ENCODE measurements around the gene CDC25B.

The CDC25B gene

GRCh38 chr20:3777381-3777715, 18.8 kb upstream of the CDC25B start:
- Mint-ChIP-seq H3K27ac (peak overlapping the region; percentile 43), H3K36me3 (no peaks in the 10 kb centered on the region), H3K4me3 (peak overlapping the region; percentile 80), H3K9me3 (no peaks in the 10 kb centered on the region), H3K4me1 (peaks cover 48% of the 10 kb centered on the region)
- DNase-seq (ENCODE audit: low spot score in 2 of 2) (no peak), ATAC-seq (peak; percentile 62)

GRCh38 chr20:3777716-3778629, 18.1 kb upstream of the CDC25B start:
- Mint-ChIP-seq H3K4me3 (peak overlapping the region; percentile 80), H3K27ac (peak overlapping the region; percentile 43), H3K9me3 (no peaks in the 10 kb centered on the region), H3K4me1 (peaks cover 53% of the 10 kb centered on the region), H3K36me3 (no peaks in the 10 kb centered on the region)
- ATAC-seq (peak; percentile 89), DNase-seq (ENCODE audit: low spot score in 2 of 2) (peak; percentile 45 to 77)

GRCh38 chr20:3778976-3779375, 17.1 kb upstream of the CDC25B start:
- ATAC-seq (no peak), DNase-seq (ENCODE audit: low spot score in 2 of 2) (no peak)
- H3K36me3 Mint-ChIP-seq, result peaks cover 6% of the 10 kb centered on the region
- H3K9me3 Mint-ChIP-seq, result no peaks in the 10 kb centered on the region
- no peak overlapping the region for H3K27ac Mint-ChIP-seq
- H3K4me1 Mint-ChIP-seq, result peaks cover 61% of the 10 kb centered on the region
- H3K4me3 Mint-ChIP-seq, result peak overlapping the region; percentile 80

- no peak within 1 kb of the TSS for H3K27ac Mint-ChIP-seq
- peaks cover 20% of the 10 kb centered on the region for H3K36me3 Mint-ChIP-seq
- peak; percentile 52 for ATAC-seq
- H3K9me3 Mint-ChIP-seq, result no peaks in the 10 kb centered on the region
- peak in 1 of 2 donors; percentile 67 for DNase-seq (ENCODE audit: low spot score in 2 of 2)
- H3K4me1 Mint-ChIP-seq, result peaks cover 73% of the 10 kb centered on the region
- peak within 1 kb of the TSS; percentile 58 for H3K4me3 Mint-ChIP-seq
Measured at GRCh38 chr20:3781153-3781910, 14.8 kb upstream of the CDC25B start, which contains the start of gene SPEF1. TSS of gene SPEF1 (minus strand) at chr20:3781448. CDS start at chr20:3781287, 161 bp downstream.

- Mint-ChIP-seq H3K4me3 (no peak overlapping the region), H3K36me3 (peaks cover 20% of the 10 kb centered on the region), H3K27ac (no peak overlapping the region), H3K4me1 (peaks cover 68% of the 10 kb centered on the region), H3K9me3 (no peaks in the 10 kb centered on the region)
- ATAC-seq (no peak), DNase-seq (ENCODE audit: low spot score in 2 of 2) (no peak)
Measured at GRCh38 chr20:3782597-3782996, 13.5 kb upstream of the CDC25B start.

- Mint-ChIP-seq H3K27ac (peak overlapping the region; percentile 79), H3K36me3 (peaks cover 20% of the 10 kb centered on the region), H3K9me3 (no peaks in the 10 kb centered on the region), H3K4me1 (peaks cover 69% of the 10 kb centered on the region), H3K4me3 (no peak overlapping the region)
- ATAC-seq (no peak), DNase-seq (ENCODE audit: low spot score in 2 of 2) (no peak)
Measured at GRCh38 chr20:3783068-3783489, 13.0 kb upstream of the CDC25B start.

GRCh38 chr20:3783511-3784195, 12.5 kb upstream of the CDC25B start:
- peaks cover 20% of the 10 kb centered on the region for H3K36me3 Mint-ChIP-seq
- no peak for ATAC-seq
- no peaks in the 10 kb centered on the region for H3K9me3 Mint-ChIP-seq
- DNase-seq (ENCODE audit: low spot score in 2 of 2), result no peak
- H3K27ac Mint-ChIP-seq, result peak overlapping the region; percentile 79
- no peak overlapping the region for H3K4me3 Mint-ChIP-seq
- peaks cover 68% of the 10 kb centered on the region for H3K4me1 Mint-ChIP-seq

- DNase-seq (ENCODE audit: low spot score in 2 of 2) (no peak), ATAC-seq (no peak)
- peaks cover 67% of the 10 kb centered on the region for H3K4me1 Mint-ChIP-seq
- H3K27ac Mint-ChIP-seq, result peak overlapping the region; percentile 79
- peaks cover 20% of the 10 kb centered on the region for H3K36me3 Mint-ChIP-seq
- H3K4me3 Mint-ChIP-seq, result peak overlapping the region; percentile 70
- no peaks in the 10 kb centered on the region for H3K9me3 Mint-ChIP-seq
Measured at GRCh38 chr20:3784216-3784853, 11.8 kb upstream of the CDC25B start.

- Mint-ChIP-seq H3K27ac (peak overlapping the region; percentile 79), H3K36me3 (peaks cover 20% of the 10 kb centered on the region), H3K4me1 (peaks cover 65% of the 10 kb centered on the region), H3K4me3 (peak overlapping the region; percentile 70), H3K9me3 (no peaks in the 10 kb centered on the region)
- ATAC-seq (no peak), DNase-seq (ENCODE audit: low spot score in 2 of 2) (no peak)
Measured at GRCh38 chr20:3784863-3785239, 11.3 kb upstream of the CDC25B start.

- H3K36me3 Mint-ChIP-seq, result peaks cover 20% of the 10 kb centered on the region
- no peak for DNase-seq (ENCODE audit: low spot score in 2 of 2)
- H3K27ac Mint-ChIP-seq, result peak overlapping the region; percentile 79
- H3K9me3 Mint-ChIP-seq, result no peaks in the 10 kb centered on the region
- ATAC-seq, result no peak
- peak overlapping the region; percentile 70 for H3K4me3 Mint-ChIP-seq
- H3K4me1 Mint-ChIP-seq, result peaks cover 65% of the 10 kb centered on the region
Measured at GRCh38 chr20:3785240-3786125, 10.6 kb upstream of the CDC25B start.

- Mint-ChIP-seq H3K27ac (peak overlapping the region; percentile 54), H3K4me1 (peaks cover 59% of the 10 kb centered on the region), H3K4me3 (peak overlapping the region; percentile 70), H3K36me3 (peaks cover 20% of the 10 kb centered on the region), H3K9me3 (no peaks in the 10 kb centered on the region)
- DNase-seq (ENCODE audit: low spot score in 2 of 2), result peak in 1 of 2 donors; percentile 26
- peak; percentile 46 for ATAC-seq
Measured at GRCh38 chr20:3786126-3786484, 10.0 kb upstream of the CDC25B start.

- H3K36me3 Mint-ChIP-seq, result peaks cover 20% of the 10 kb centered on the region
- ATAC-seq, result peak; percentile 93
- DNase-seq (ENCODE audit: low spot score in 2 of 2), result peak; percentile 94 to 98
- H3K9me3 Mint-ChIP-seq, result no peaks in the 10 kb centered on the region
- H3K4me1 Mint-ChIP-seq, result peaks cover 52% of the 10 kb centered on the region
- H3K4me3 Mint-ChIP-seq, result peak within 1 kb of the TSS; percentile 70
- H3K27ac Mint-ChIP-seq, result peak within 1 kb of the TSS; percentile 54
Measured at GRCh38 chr20:3786665-3787323, 9.3 kb upstream of the CDC25B start, which contains the start of gene CENPB. TSS of gene CENPB (minus strand) at chr20:3786740. CDS start at chr20:3786483, 257 bp downstream.

GRCh38 chr20:3787324-3788014, 8.6 kb upstream of the CDC25B start:
- DNase-seq (ENCODE audit: low spot score in 2 of 2) (no peak), ATAC-seq (no peak)
- peak overlapping the region; percentile 70 for H3K4me3 Mint-ChIP-seq
- H3K36me3 Mint-ChIP-seq, result peaks cover 20% of the 10 kb centered on the region
- no peaks in the 10 kb centered on the region for H3K9me3 Mint-ChIP-seq
- H3K27ac Mint-ChIP-seq, result no peak overlapping the region
- H3K4me1 Mint-ChIP-seq, result peaks cover 46% of the 10 kb centered on the region

Data from stimulated activated effector memory CD8-positive, alpha-beta T cell treated with anti-CD3 and anti-CD28 coated beads, Interleukin-12 subunit alpha, Interleukin-12 subunit beta, amount 100 ng/mL, for 72 hours (primary cell).